Endothelial cell of umbilical vein (primary cell): Measurements from ENCODE around the gene TM9SF4. TPM values are rescaled to one million over a fixed set of nuclear protein-coding genes. Genes with fewer than 3 reads are reported as not detected.

Experiments used
- BruUV-seq: library from RNA; stranded (reverse); fragments of 400-500 nt; replicated peaks from 2 replicates; lab custom pipeline; 2021; lab: Mats Ljungman, UMichigan
- CTCF ChIA-PET: fragments of 300-600, 350-600 bp; sonication (Branson Sonifier 250); formaldehyde crosslinking; loops from one replicate; lab custom pipeline; 2021; ENCODE audit warnings: antibody characterized with exemption, inconsistent platforms; lab: Charles Lee
- POLR2A ChIA-PET: fragments of 300-600, 350-600 bp; sonication (Branson Sonifier 250); formaldehyde crosslinking; loops from one replicate; lab custom pipeline; 2021; ENCODE audit warnings: antibody characterized with exemption, inconsistent platforms; lab: Charles Lee
- DNase-seq: peaks from one replicate; pipeline ENCODE4 v3.0.0-alpha.2; 2011; ENCODE audit warnings: low read depth, low spot score
- FAIRE-seq: peaks from 2 replicates; lab custom pipeline; 2011; peaks lifted over from hg19 to GRCh38; lab: Jason Lieb, UNC
- H2AFZ ChIP-seq: 2 replicates; pipeline ENCODE4 v1.6.0; 2012; ENCODE audit warnings: low read depth, low read length, control low read depth, inconsistent platforms
- H3K27ac ChIP-seq: 2 replicates; pipeline ENCODE4 v1.5.1; 2011; ENCODE audit warnings: low read depth, mild to moderate bottlenecking, control low read depth, low read length, moderate library complexity; ENCODE audit not compliant: insufficient read depth
- H3K27me3 ChIP-seq, 2 experiments: 2 replicates each; pipeline versions ENCODE4 v1.6.0 to v1.6.1; 2011; ENCODE audit warnings: low read length in 2 of 2, mixed read lengths in 1 of 2; ENCODE audit not compliant: control insufficient read depth in 2 of 2, insufficient read depth in 2 of 2
- H3K36me3 ChIP-seq, 2 experiments: 2 replicates in 1 of 2; 3 replicates in 1 of 2; pipeline ENCODE4 v1.5.1; 2011; ENCODE audit warnings: low read length in 2 of 2, mild to moderate bottlenecking in 1 of 2, moderate library complexity in 1 of 2; ENCODE audit not compliant: control insufficient read depth in 2 of 2, insufficient read depth in 2 of 2; ENCODE audit errors: extremely low read depth in 1 of 2
- H3K4me1 ChIP-seq: 3 replicates; pipeline ENCODE4 v1.5.1; 2011; ENCODE audit warnings: mild to moderate bottlenecking, low read length; ENCODE audit not compliant: control insufficient read depth, insufficient read depth; ENCODE audit errors: extremely low read depth
- H3K4me2 ChIP-seq: 2 replicates; pipeline ENCODE4 v1.6.1; 2011; ENCODE audit warnings: low read length, control low read depth, mixed read lengths; ENCODE audit not compliant: insufficient read depth
- H3K4me3 ChIP-seq, 3 experiments: fragments of 200-600 bp in 1 of 3; sonication (generic), shearing (Covaris generic) in 1 of 3; replicated peaks in 1 of 3; 2 replicates each; pipeline ENCODE4 v1.5.1; 2011 to 2016; ENCODE audit warnings: control low read depth in 3 of 3, low read length in 3 of 3, mild to moderate bottlenecking in 2 of 3, inconsistent platforms in 1 of 3, low read depth in 1 of 3, moderate library complexity in 1 of 3; ENCODE audit not compliant: insufficient read depth in 1 of 3
- H3K79me2 ChIP-seq: 2 replicates; pipeline ENCODE4 v1.6.0; 2012; ENCODE audit warnings: low read length, inconsistent platforms; ENCODE audit not compliant: control insufficient read depth, insufficient read depth
- H3K9ac ChIP-seq: replicated peaks from 2 replicates; pipeline ENCODE3; 2011; ENCODE audit warnings: low read length, control low read depth; ENCODE audit not compliant: insufficient read depth; ENCODE audit errors: extremely low read depth
- H3K9me1 ChIP-seq: replicated peaks from 3 replicates; pipeline ENCODE4 v1.6.0; 2011; ENCODE audit warnings: mild to moderate bottlenecking, low read length; ENCODE audit not compliant: control insufficient read depth, insufficient read depth; ENCODE audit errors: extremely low read depth
- H3K9me3 ChIP-seq: replicated peaks from 2 replicates; pipeline ENCODE4 v1.5.1; 2012; ENCODE audit warnings: low read length, inconsistent platforms; ENCODE audit not compliant: control insufficient read depth, insufficient read depth
- H4K20me1 ChIP-seq: replicated peaks from 2 replicates; pipeline ENCODE3; 2011; ENCODE audit warnings: mild to moderate bottlenecking, low read length; ENCODE audit not compliant: control insufficient read depth, insufficient read depth; ENCODE audit errors: extremely low read depth
- EZH2 ChIP-seq: IDR thresholded peaks from 2 replicates; pipeline ENCODE4 v1.6.1; 2012; ENCODE audit warnings: borderline replicate concordance, low read depth, mild to moderate bottlenecking, moderate library complexity, low read length, inconsistent platforms; ENCODE audit not compliant: severe bottlenecking
- FOS ChIP-seq: IDR thresholded peaks from 2 replicates; pipeline ENCODE4 v1.6.1; 2011; ENCODE audit warnings: mild to moderate bottlenecking, low read length, moderate library complexity, borderline replicate concordance; ENCODE audit not compliant: insufficient read depth
- GATA2 ChIP-seq: IDR thresholded peaks from 2 replicates; pipeline ENCODE4 v1.7.0; 2011; ENCODE audit warnings: low read depth, mild to moderate bottlenecking, moderate library complexity, mixed read lengths, low read length; ENCODE audit not compliant: insufficient read length, insufficient read depth
- JUN ChIP-seq: IDR thresholded peaks from 2 replicates; pipeline ENCODE4 v1.6.1; 2011; ENCODE audit warnings: borderline replicate concordance, low read depth; ENCODE audit not compliant: insufficient read length, insufficient read depth
- MYC ChIP-seq: IDR thresholded peaks from one replicate; pipeline ENCODE4 v1.6.1; 2011; ENCODE audit warnings: mild to moderate bottlenecking, low read depth, low read length
- POLR2A ChIP-seq: IDR thresholded peaks from 2 replicates; pipeline ENCODE4 v1.6.1; 2012; ENCODE audit warnings: low read depth, mild to moderate bottlenecking, control low read depth, low read length
- POLR2AphosphoS5 ChIP-seq: IDR thresholded peaks from 2 replicates; pipeline ENCODE4 v1.6.1; 2012; ENCODE audit warnings: low read depth, mild to moderate bottlenecking, control low read depth, low read length, moderate library complexity; ENCODE audit not compliant: insufficient read depth
- dilution Hi-C: fragments of 300-500 bp; cut with MboI; formaldehyde crosslinking; loops from one replicate; pipeline ENCODE4 v1.15.0; 2019; ENCODE audit warnings: low sequenced_read_pairs; ENCODE audit not compliant: extremely low pct_ligation_motif_present
- intact Hi-C: fragments of 100-400 bp; cut with micrococcal nuclease; formaldehyde crosslinking; loops from one replicate; pipeline ENCODE4 v1.10.0; 2022
- polyA plus RNA-seq, 4 experiments: library from polyadenylated mRNA; depleted of rRNA in 3 of 4; stranded (reverse) in 3 of 4; unstranded in 1 of 4; fragments of >200 nt; gene quantifications; 2 replicates each; pipeline versions ENCODE4 v1.2.1 to v1.2.3, GENCODE V29; 2011 to 2012; ENCODE audit warnings: missing spikeins in 1 of 4
- total RNA-seq: library from RNA; stranded (reverse); gene quantifications from 2 replicates; pipeline ENCODE4 v1.2.3, GENCODE V29; 2021
- TF ChIP-seq, protein P1 (sequence below), 2 donors: IDR thresholded peaks; 1 replicate in 1 of 2; 2 replicates in 1 of 2; pipeline ENCODE4 v1.5.1; 2011; ENCODE audit warnings: low read length in 2 of 2, mild to moderate bottlenecking in 2 of 2, moderate library complexity in 2 of 2, control low read depth in 1 of 2, inconsistent platforms in 1 of 2, low read depth in 1 of 2; ENCODE audit not compliant: insufficient read depth in 1 of 2; ENCODE audit errors: extremely low read depth in 1 of 2
- TF ChIP-seq, protein P2 (sequence below): IDR thresholded peaks from 2 replicates; pipeline ENCODE4 v1.6.1; 2011; ENCODE audit not compliant: insufficient read depth, insufficient read length

The TM9SF4 gene
- total and polyA plus RNA-seq, 2 donors (not counting 3 experiments of a cell fraction or from before 2014, with no cell fraction given) = 46.4 to 61.9 TPM

DNA sequence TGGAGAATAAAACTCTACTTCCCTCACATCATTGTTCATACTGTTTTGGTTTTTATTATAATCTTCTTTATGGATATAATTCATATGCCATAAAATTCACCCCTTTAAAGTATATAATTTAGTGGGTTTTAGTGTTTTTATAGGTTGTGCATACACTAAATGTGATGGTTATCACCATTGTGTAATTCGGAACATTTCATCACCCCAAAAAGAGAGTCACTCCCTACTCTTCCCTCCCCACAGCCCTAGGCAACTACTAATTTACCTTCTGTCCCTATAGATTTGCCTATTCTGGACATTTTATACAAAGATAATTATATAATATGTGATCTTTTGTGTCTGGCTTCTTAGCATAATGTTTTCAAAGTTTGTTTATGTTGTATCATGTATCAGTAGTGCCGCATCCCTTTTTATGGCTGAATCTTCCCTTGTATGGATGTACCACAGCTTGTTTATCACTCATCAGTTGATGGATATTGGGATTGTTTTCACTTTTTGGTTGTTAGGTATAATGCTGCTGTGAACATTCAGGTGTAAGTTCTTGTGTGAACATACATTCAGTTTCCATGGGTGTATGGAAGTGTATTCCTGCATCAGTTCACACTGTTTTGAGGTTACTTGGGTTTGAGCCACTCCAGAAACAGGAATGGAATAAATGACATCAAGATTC, 4.2 kb downstream of the TM9SF4 start:
- H2AFZ ChIP-seq = no peak overlapping the region
- peaks cover 78% of the 10 kb centered on the region for H3K79me2 ChIP-seq
- no peaks in the 10 kb centered on the region for H3K27me3 ChIP-seq
- peaks cover 9% of the 10 kb centered on the region for H3K4me1 ChIP-seq
- DNase-seq (no peak), FAIRE-seq (no peak)
- H3K27ac ChIP-seq = no peak overlapping the region
- H3K9me1 ChIP-seq = no peaks in the 10 kb centered on the region
- H3K9ac ChIP-seq = no peak overlapping the region
- TF ChIP-seq MYC = no peak
- TF ChIP-seq POLR2A = no peak
- TF ChIP-seq JUN = no peak
- no peak for TF ChIP-seq EZH2
- TF ChIP-seq FOS = no peak
- TF ChIP-seq, protein P1, sequence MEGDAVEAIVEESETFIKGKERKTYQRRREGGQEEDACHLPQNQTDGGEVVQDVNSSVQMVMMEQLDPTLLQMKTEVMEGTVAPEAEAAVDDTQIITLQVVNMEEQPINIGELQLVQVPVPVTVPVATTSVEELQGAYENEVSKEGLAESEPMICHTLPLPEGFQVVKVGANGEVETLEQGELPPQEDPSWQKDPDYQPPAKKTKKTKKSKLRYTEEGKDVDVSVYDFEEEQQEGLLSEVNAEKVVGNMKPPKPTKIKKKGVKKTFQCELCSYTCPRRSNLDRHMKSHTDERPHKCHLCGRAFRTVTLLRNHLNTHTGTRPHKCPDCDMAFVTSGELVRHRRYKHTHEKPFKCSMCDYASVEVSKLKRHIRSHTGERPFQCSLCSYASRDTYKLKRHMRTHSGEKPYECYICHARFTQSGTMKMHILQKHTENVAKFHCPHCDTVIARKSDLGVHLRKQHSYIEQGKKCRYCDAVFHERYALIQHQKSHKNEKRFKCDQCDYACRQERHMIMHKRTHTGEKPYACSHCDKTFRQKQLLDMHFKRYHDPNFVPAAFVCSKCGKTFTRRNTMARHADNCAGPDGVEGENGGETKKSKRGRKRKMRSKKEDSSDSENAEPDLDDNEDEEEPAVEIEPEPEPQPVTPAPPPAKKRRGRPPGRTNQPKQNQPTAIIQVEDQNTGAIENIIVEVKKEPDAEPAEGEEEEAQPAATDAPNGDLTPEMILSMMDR (IDR thresholded peaks at IDR 0.05; ENCODE audit: extremely low read depth in 1 of 2, insufficient read depth in 1 of 2, low read depth in 1 of 2, low read length in 2 of 2) = no peak
- TF ChIP-seq, protein P2, sequence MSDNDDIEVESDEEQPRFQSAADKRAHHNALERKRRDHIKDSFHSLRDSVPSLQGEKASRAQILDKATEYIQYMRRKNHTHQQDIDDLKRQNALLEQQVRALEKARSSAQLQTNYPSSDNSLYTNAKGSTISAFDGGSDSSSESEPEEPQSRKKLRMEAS = no peak
- no peak for TF ChIP-seq POLR2AphosphoS5
- no peak for TF ChIP-seq GATA2
- no TSS peak for BruUV-seq
- POLR2A ChIA-PET = no interaction called here
- H3K4me3 ChIP-seq = no peak overlapping the region
- no peaks in the 10 kb centered on the region for H3K36me3 ChIP-seq
- dilution Hi-C loops = no loop called here
- H4K20me1 ChIP-seq = no peaks in the 10 kb centered on the region
- intact Hi-C loops = no loop called here
- no peak overlapping the region for H3K4me2 ChIP-seq
- H3K9me3 ChIP-seq = no peaks in the 10 kb centered on the region
- CTCF ChIA-PET = no interaction called here
